Muscle layer of duodenum (tissue), 2 donors: ENCODE data around the gene TTC23L.

Experiments used
- H3K27ac ChIP-seq: one replicate; pipeline ENCODE4 v1.7.0; 2013; ENCODE audit warnings: mild to moderate bottlenecking, low read length
- H3K27me3 ChIP-seq: one replicate; pipeline ENCODE4 v1.7.0; 2013; ENCODE audit warnings: low read depth, mild to moderate bottlenecking, control low read depth, low read length
- H3K36me3 ChIP-seq, 2 donors: one replicate each; pipeline ENCODE4 v1.7.0; 2013; ENCODE audit warnings: low read length in 2 of 2, control low read depth in 1 of 2, mild to moderate bottlenecking in 1 of 2; ENCODE audit not compliant: insufficient read depth in 2 of 2, control insufficient read depth in 1 of 2
- H3K4me1 ChIP-seq, 2 donors: one replicate each; pipeline ENCODE4 v1.7.0; 2013; ENCODE audit warnings: low read length in 2 of 2, mild to moderate bottlenecking in 2 of 2, control low read depth in 1 of 2, moderate library complexity in 1 of 2; ENCODE audit not compliant: insufficient read depth in 2 of 2, control insufficient read depth in 1 of 2
- H3K4me3 ChIP-seq, 2 donors: one replicate each; pipeline ENCODE4 v1.7.0; 2013; ENCODE audit warnings: low read length in 2 of 2, low read depth in 1 of 2, mild to moderate bottlenecking in 1 of 2
- H3K9me3 ChIP-seq, 2 donors: one replicate each; pipeline ENCODE4 v1.7.0; 2013; ENCODE audit warnings: low read length in 2 of 2, control low read depth in 1 of 2, mild to moderate bottlenecking in 1 of 2; ENCODE audit not compliant: control insufficient read depth in 1 of 2
- donor health status: healthy.

TTC23L gene

GRCh38 chr5:34838785-34839714 lies at the start of gene TTC23L:
Gene TTC23L, plus strand, starts transcription at chr5:34839164. Its CDS starts 1,508 bp downstream, at chr5:34840672.
- no peaks in the 10 kb centered on the region for H3K27me3 ChIP-seq
- peak within 1 kb of the TSS; percentile 67 to 98 for H3K4me3 ChIP-seq
- no peaks in the 10 kb centered on the region for H3K36me3 ChIP-seq
- H3K27ac ChIP-seq, result peak within 1 kb of the TSS; percentile 3
- no peaks in the 10 kb centered on the region for H3K9me3 ChIP-seq
- H3K4me1 ChIP-seq, result no peaks in the 10 kb centered on the region

GRCh38 chr5:34789639-34790038 lies 49.3 kb upstream of the TTC23L start:
- H3K4me3 ChIP-seq, result no peak overlapping the region
- peaks cover 0 to 3% of the 10 kb centered on the region in 2 donors for H3K9me3 ChIP-seq
- no peaks in the 10 kb centered on the region for H3K27me3 ChIP-seq
- peaks cover 0 to 12% of the 10 kb centered on the region in 2 donors for H3K4me1 ChIP-seq
- H3K36me3 ChIP-seq, result no peaks in the 10 kb centered on the region
- H3K27ac ChIP-seq, result no peak overlapping the region

GRCh38 chr5:34790069-34790468 lies 48.9 kb upstream of the TTC23L start:
- Histone ChIP-seq H3K4me3 (no peak overlapping the region), H3K9me3 (peaks cover 0 to 3% of the 10 kb centered on the region in 2 donors), H3K4me1 (peaks cover 0 to 12% of the 10 kb centered on the region in 2 donors), H3K27me3 (no peaks in the 10 kb centered on the region), H3K27ac (no peak overlapping the region), H3K36me3 (no peaks in the 10 kb centered on the region)

- H3K36me3 ChIP-seq, result peaks cover 0 to 5% of the 10 kb centered on the region in 2 donors
Measured at GRCh38 chr5:34791761-34792244, 47.2 kb upstream of the TTC23L start.

GRCh38 chr5:34802834-34803563 lies 36.0 kb upstream of the TTC23L start:
- H3K36me3 ChIP-seq, result peaks cover 0 to 36% of the 10 kb centered on the region in 2 donors
- H3K27ac ChIP-seq, result no peak overlapping the region

More at GRCh38 chr5:34791761-34792244, 47.2 kb upstream of the TTC23L start:
- Histone ChIP-seq H3K4me1 (peaks cover 0 to 12% of the 10 kb centered on the region in 2 donors), H3K4me3 (no peak overlapping the region), H3K27me3 (no peaks in the 10 kb centered on the region), H3K27ac (no peak overlapping the region), H3K9me3 (peaks cover 0 to 3% of the 10 kb centered on the region in 2 donors)

GRCh38 chr5:34803974-34804732 lies 34.8 kb upstream of the TTC23L start:
- H3K27ac ChIP-seq, result no peak overlapping the region
- peaks cover 0 to 28% of the 10 kb centered on the region in 2 donors for H3K36me3 ChIP-seq
- H3K27me3 ChIP-seq, result no peaks in the 10 kb centered on the region
- no peaks in the 10 kb centered on the region for H3K9me3 ChIP-seq
- no peak overlapping the region for H3K4me3 ChIP-seq
- no peaks in the 10 kb centered on the region for H3K4me1 ChIP-seq

More at GRCh38 chr5:34802834-34803563, 36.0 kb upstream of the TTC23L start:
- Histone ChIP-seq H3K27me3 (no peaks in the 10 kb centered on the region), H3K9me3 (no peaks in the 10 kb centered on the region), H3K4me1 (no peaks in the 10 kb centered on the region), H3K4me3 (no peak overlapping the region)

- Histone ChIP-seq H3K36me3 (peaks cover 0 to 25% of the 10 kb centered on the region in 2 donors), H3K9me3 (no peaks in the 10 kb centered on the region), H3K27me3 (no peaks in the 10 kb centered on the region), H3K27ac (no peak overlapping the region), H3K4me3 (no peak overlapping the region), H3K4me1 (no peaks in the 10 kb centered on the region)
Measured at GRCh38 chr5:34804913-34805312, 34.1 kb upstream of the TTC23L start.

- Histone ChIP-seq H3K4me1 (no peaks in the 10 kb centered on the region), H3K27me3 (no peaks in the 10 kb centered on the region), H3K4me3 (no peak overlapping the region), H3K36me3 (peaks cover 0 to 22% of the 10 kb centered on the region in 2 donors), H3K27ac (no peak overlapping the region), H3K9me3 (no peaks in the 10 kb centered on the region)
Measured at GRCh38 chr5:34806532-34806931, 32.4 kb upstream of the TTC23L start.

- no peak overlapping the region for H3K27ac ChIP-seq
Measured at GRCh38 chr5:34811706-34812105, 27.3 kb upstream of the TTC23L start.

GRCh38 chr5:34813509-34813908 lies 25.5 kb upstream of the TTC23L start:
- H3K4me3 ChIP-seq, result no peak overlapping the region
- H3K36me3 ChIP-seq, result peaks cover 0 to 6% of the 10 kb centered on the region in 2 donors
- H3K4me1 ChIP-seq, result no peaks in the 10 kb centered on the region
- no peaks in the 10 kb centered on the region for H3K27me3 ChIP-seq
- H3K27ac ChIP-seq, result no peak overlapping the region
- H3K9me3 ChIP-seq, result no peaks in the 10 kb centered on the region

More at GRCh38 chr5:34811706-34812105, 27.3 kb upstream of the TTC23L start:
- Histone ChIP-seq H3K4me3 (no peak overlapping the region), H3K27me3 (no peaks in the 10 kb centered on the region), H3K4me1 (no peaks in the 10 kb centered on the region), H3K36me3 (peaks cover 0 to 6% of the 10 kb centered on the region in 2 donors), H3K9me3 (no peaks in the 10 kb centered on the region)
